ENCODE data around the gene RRAS2.

RRAS2 gene

DNA sequence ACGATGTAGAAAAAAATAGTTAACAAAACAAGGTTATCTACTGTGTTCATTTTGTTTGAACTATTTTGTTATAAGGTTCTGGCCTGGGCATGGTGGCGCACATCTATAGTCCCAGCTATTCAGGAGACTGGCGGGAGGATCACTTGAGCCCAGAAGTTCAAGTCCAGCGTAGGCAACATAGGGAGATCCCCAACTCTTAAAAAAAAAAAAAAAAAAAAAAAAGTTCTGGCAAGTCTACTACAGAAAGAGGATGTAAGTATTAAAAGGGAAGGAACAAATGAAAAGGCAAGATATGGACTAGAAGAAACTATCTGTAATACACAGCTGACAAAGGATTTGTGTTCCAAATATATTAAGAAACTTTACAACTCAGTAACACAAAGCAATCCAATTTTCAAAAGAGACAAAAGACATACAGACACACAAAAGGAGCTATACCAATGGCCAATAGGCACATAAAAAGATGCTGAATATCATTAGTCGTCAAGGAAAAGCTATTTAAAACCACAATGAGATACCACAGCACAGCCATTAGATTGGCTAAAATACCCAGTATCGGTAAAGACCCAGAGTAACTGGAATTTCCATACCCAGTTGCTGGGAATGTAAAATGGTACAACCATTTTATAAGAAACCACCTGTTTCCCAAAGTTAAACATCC lies 27.4 kb downstream of the RRAS2 start:
- no peak overlapping the region for H3K9ac ChIP-seq (ENCODE audit: low read depth, low read length, poor library complexity)
- H3K23ac ChIP-seq (ENCODE audit: low read depth, low read length, poor library complexity) = no peak overlapping the region
- no CpG with 5 or more reads among the region's 6 CpGs for WGBS, 2 donors (ENCODE audit: extremely low coverage in 2 of 2, insufficient read length in 2 of 2, insufficient replicate concordance in 1 of 2)
- peaks cover 0 to 4% of the 10 kb centered on the region in 2 donors for H3K9me3 ChIP-seq (replicated peaks in 1 of 2; ENCODE audit: control insufficient read depth in 2 of 2, insufficient read depth in 1 of 2, low read depth in 1 of 2, low read length in 2 of 2)
- no peak overlapping the region for H2BK120ac ChIP-seq (ENCODE audit: low read depth, low read length)
- no peak overlapping the region for H2BK15ac ChIP-seq (ENCODE audit: low read length)
- peaks cover 1% of the 10 kb centered on the region for H3K79me1 ChIP-seq (ENCODE audit: low read depth, low read length)
- H2BK5ac ChIP-seq (ENCODE audit: low read length) = no peak overlapping the region
- H3K4me3 ChIP-seq (ENCODE audit: low read length in 2 of 2) = no peak overlapping the region
- H3K14ac ChIP-seq (ENCODE audit: low read length) = no peak overlapping the region
- H3K4ac ChIP-seq (ENCODE audit: low read length) = no peak overlapping the region
- H4K8ac ChIP-seq (ENCODE audit: low read depth, low read length) = no peak overlapping the region
- H3K4me2 ChIP-seq (ENCODE audit: insufficient read depth, low read length, poor library complexity, severe bottlenecking) = no peak overlapping the region
- H2AK5ac ChIP-seq (ENCODE audit: low read depth, low read length) = no peak overlapping the region
- no peaks in the 10 kb centered on the region for H3K27me3 ChIP-seq (ENCODE audit: control insufficient read depth in 3 of 3, insufficient read depth in 3 of 3, low read depth in 1 of 3, low read length in 3 of 3)
- H3K4me1 ChIP-seq (ENCODE audit: control insufficient read depth in 2 of 2, insufficient read depth in 1 of 2, low read depth in 1 of 2, low read length in 2 of 2) = peaks cover 0 to 3% of the 10 kb centered on the region in 2 donors
- no peak overlapping the region for H3K27ac ChIP-seq (replicated peaks; ENCODE audit: low read length)
- H4K91ac ChIP-seq (ENCODE audit: low read depth, low read length, poor library complexity) = no peak overlapping the region
- DNase-seq (ENCODE audit: low spot score) = no peak
- no peak overlapping the region for H3K18ac ChIP-seq (ENCODE audit: low read length)
- H2BK12ac ChIP-seq (ENCODE audit: low read length) = no peak overlapping the region
- no peak overlapping the region for H2AFZ ChIP-seq (ENCODE audit: low read length)
- no peaks in the 10 kb centered on the region for H3K36me3 ChIP-seq (replicated peaks in 1 of 2; ENCODE audit: control insufficient read depth in 2 of 2, insufficient read depth in 2 of 2, low read length in 2 of 2)

DNA sequence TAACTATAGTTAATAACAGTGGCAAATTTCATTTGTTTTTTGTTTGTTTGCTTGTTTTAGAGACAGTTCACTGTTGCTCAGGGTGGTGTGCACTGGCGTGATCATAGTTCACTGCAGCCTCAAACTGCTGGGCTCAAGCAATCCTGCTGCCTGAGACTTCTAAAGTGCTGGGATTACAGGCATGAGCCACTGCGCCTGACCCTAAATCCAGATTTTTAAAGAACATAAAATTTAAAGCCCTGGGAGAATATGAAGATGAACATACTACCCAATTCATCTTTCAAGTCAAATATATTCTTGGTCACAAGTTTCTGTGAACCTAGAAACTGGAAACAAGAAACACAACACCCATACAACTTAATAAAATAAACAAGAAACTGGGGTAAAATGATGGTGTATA lies 28.1 kb downstream of the RRAS2 start:
- Histone ChIP-seq H2BK5ac (ENCODE audit: low read length) (no peak overlapping the region), H3K14ac (ENCODE audit: low read length) (no peak overlapping the region), H3K18ac (ENCODE audit: low read length) (no peak overlapping the region), H3K79me1 (ENCODE audit: low read depth, low read length) (peaks cover 1% of the 10 kb centered on the region), H3K23ac (ENCODE audit: low read depth, low read length, poor library complexity) (no peak overlapping the region), H3K27ac (replicated peaks; ENCODE audit: low read length) (no peak overlapping the region), H2AK5ac (ENCODE audit: low read depth, low read length) (no peak overlapping the region), H3K9me3 (replicated peaks in 1 of 2; ENCODE audit: control insufficient read depth in 2 of 2, insufficient read depth in 1 of 2, low read depth in 1 of 2, low read length in 2 of 2) (peaks cover 0 to under 1% of the 10 kb centered on the region in 2 donors), H4K91ac (ENCODE audit: low read depth, low read length, poor library complexity) (no peak overlapping the region), H3K4ac (ENCODE audit: low read length) (no peak overlapping the region), H3K4me3 (ENCODE audit: low read length in 2 of 2) (no peak overlapping the region), H3K36me3 (replicated peaks in 1 of 2; ENCODE audit: control insufficient read depth in 2 of 2, insufficient read depth in 2 of 2, low read length in 2 of 2) (no peaks in the 10 kb centered on the region), H2BK15ac (ENCODE audit: low read length) (no peak overlapping the region), H3K4me2 (ENCODE audit: insufficient read depth, low read length, poor library complexity, severe bottlenecking) (no peak overlapping the region), H2AFZ (ENCODE audit: low read length) (no peak overlapping the region), H3K27me3 (ENCODE audit: control insufficient read depth in 3 of 3, insufficient read depth in 3 of 3, low read depth in 1 of 3, low read length in 3 of 3) (no peaks in the 10 kb centered on the region), H3K4me1 (ENCODE audit: control insufficient read depth in 2 of 2, insufficient read depth in 1 of 2, low read depth in 1 of 2, low read length in 2 of 2) (peaks cover 0 to 2% of the 10 kb centered on the region in 2 donors), H4K8ac (ENCODE audit: low read depth, low read length) (no peak overlapping the region), H2BK120ac (ENCODE audit: low read depth, low read length) (no peak overlapping the region), H3K9ac (ENCODE audit: low read depth, low read length, poor library complexity) (no peak overlapping the region), H2BK12ac (ENCODE audit: low read length) (no peak overlapping the region)
- no CpG with 5 or more reads among the region's 2 CpGs for WGBS, 2 donors (ENCODE audit: extremely low coverage in 2 of 2, insufficient read length in 2 of 2, insufficient replicate concordance in 1 of 2)
- no peak for DNase-seq (ENCODE audit: low spot score)

DNA sequence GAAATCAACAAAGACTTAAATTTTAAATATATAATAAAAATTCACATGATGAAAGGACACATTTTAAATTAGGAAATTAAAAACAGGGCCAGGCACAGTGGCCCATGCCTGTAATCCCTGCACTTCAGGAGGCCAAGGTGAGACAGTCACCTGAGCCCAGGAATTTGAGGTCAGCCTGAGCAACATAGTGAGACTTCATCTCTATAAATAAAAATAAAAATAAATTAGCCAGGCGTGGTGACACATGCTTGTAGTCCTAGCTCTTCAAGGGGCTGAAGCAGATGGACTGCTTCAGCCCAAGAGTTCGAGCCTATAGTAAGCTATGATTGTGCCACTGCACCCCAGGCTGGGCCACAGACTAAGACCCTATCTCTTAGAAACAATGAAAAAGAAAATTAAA lies 29.3 kb downstream of the RRAS2 start:
- Histone ChIP-seq H2BK120ac (ENCODE audit: low read depth, low read length) (no peak overlapping the region), H4K91ac (ENCODE audit: low read depth, low read length, poor library complexity) (no peak overlapping the region), H2AK5ac (ENCODE audit: low read depth, low read length) (no peak overlapping the region), H2BK12ac (ENCODE audit: low read length) (no peak overlapping the region), H3K9me3 (replicated peaks in 1 of 2; ENCODE audit: control insufficient read depth in 2 of 2, insufficient read depth in 1 of 2, low read depth in 1 of 2, low read length in 2 of 2) (no peaks in the 10 kb centered on the region), H3K9ac (ENCODE audit: low read depth, low read length, poor library complexity) (no peak overlapping the region), H3K27me3 (ENCODE audit: control insufficient read depth in 3 of 3, insufficient read depth in 3 of 3, low read depth in 1 of 3, low read length in 3 of 3) (no peaks in the 10 kb centered on the region), H3K14ac (ENCODE audit: low read length) (no peak overlapping the region), H3K27ac (replicated peaks; ENCODE audit: low read length) (no peak overlapping the region), H2BK15ac (ENCODE audit: low read length) (no peak overlapping the region), H2AFZ (ENCODE audit: low read length) (no peak overlapping the region), H2BK5ac (ENCODE audit: low read length) (no peak overlapping the region), H3K36me3 (replicated peaks in 1 of 2; ENCODE audit: control insufficient read depth in 2 of 2, insufficient read depth in 2 of 2, low read length in 2 of 2) (no peaks in the 10 kb centered on the region), H4K8ac (ENCODE audit: low read depth, low read length) (no peak overlapping the region), H3K4ac (ENCODE audit: low read length) (no peak overlapping the region), H3K18ac (ENCODE audit: low read length) (no peak overlapping the region), H3K4me2 (ENCODE audit: insufficient read depth, low read length, poor library complexity, severe bottlenecking) (no peak overlapping the region), H3K79me1 (ENCODE audit: low read depth, low read length) (peaks cover 1% of the 10 kb centered on the region), H3K4me1 (ENCODE audit: control insufficient read depth in 2 of 2, insufficient read depth in 1 of 2, low read depth in 1 of 2, low read length in 2 of 2) (no peaks in the 10 kb centered on the region), H3K4me3 (ENCODE audit: low read length in 2 of 2) (no peak overlapping the region), H3K23ac (ENCODE audit: low read depth, low read length, poor library complexity) (no peak overlapping the region)
- no peak for DNase-seq (ENCODE audit: low spot score)
- WGBS, 2 donors (ENCODE audit: extremely low coverage in 2 of 2, insufficient read length in 2 of 2, insufficient replicate concordance in 1 of 2) = no CpG with 5 or more reads among the region's 2 CpGs

DNA sequence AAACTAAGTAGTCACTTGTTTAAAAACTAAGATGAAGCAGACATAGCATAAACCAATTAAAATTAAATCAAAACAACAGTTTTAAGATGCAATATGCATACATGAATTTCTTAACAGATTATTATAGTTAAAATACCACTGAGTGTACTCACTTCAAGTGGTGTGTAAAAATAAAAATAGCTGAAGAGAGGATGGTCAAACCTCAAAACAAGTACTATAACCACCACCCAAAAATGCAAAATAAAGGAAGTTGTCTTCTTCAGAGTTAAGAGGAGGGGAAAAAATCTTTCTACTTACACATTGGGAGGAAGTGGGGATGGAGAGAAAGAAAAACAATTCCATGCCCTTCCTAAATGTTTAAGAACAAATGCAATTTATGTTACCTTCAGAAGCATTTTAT lies 31.9 kb downstream of the RRAS2 start:
- H3K18ac ChIP-seq (ENCODE audit: low read length) = no peak overlapping the region
- H3K23ac ChIP-seq (ENCODE audit: low read depth, low read length, poor library complexity) = no peak overlapping the region
- no peak for DNase-seq (ENCODE audit: low spot score)
- H3K4ac ChIP-seq (ENCODE audit: low read length) = no peak overlapping the region
- H4K91ac ChIP-seq (ENCODE audit: low read depth, low read length, poor library complexity) = no peak overlapping the region
- H3K79me1 ChIP-seq (ENCODE audit: low read depth, low read length) = peaks cover 3% of the 10 kb centered on the region
- H3K9ac ChIP-seq (ENCODE audit: low read depth, low read length, poor library complexity) = no peak overlapping the region
- H3K27ac ChIP-seq (replicated peaks; ENCODE audit: low read length) = no peak overlapping the region
- no peaks in the 10 kb centered on the region for H3K27me3 ChIP-seq (ENCODE audit: control insufficient read depth in 3 of 3, insufficient read depth in 3 of 3, low read depth in 1 of 3, low read length in 3 of 3)
- no peak overlapping the region for H2AK5ac ChIP-seq (ENCODE audit: low read depth, low read length)
- H2BK12ac ChIP-seq (ENCODE audit: low read length) = no peak overlapping the region
- H3K4me2 ChIP-seq (ENCODE audit: insufficient read depth, low read length, poor library complexity, severe bottlenecking) = no peak overlapping the region
- H3K9me3 ChIP-seq (replicated peaks in 1 of 2; ENCODE audit: control insufficient read depth in 2 of 2, insufficient read depth in 1 of 2, low read depth in 1 of 2, low read length in 2 of 2) = no peaks in the 10 kb centered on the region
- H2AFZ ChIP-seq (ENCODE audit: low read length) = no peak overlapping the region
- no peak overlapping the region for H2BK5ac ChIP-seq (ENCODE audit: low read length)
- H2BK15ac ChIP-seq (ENCODE audit: low read length) = no peak overlapping the region
- no peaks in the 10 kb centered on the region for H3K36me3 ChIP-seq (replicated peaks in 1 of 2; ENCODE audit: control insufficient read depth in 2 of 2, insufficient read depth in 2 of 2, low read length in 2 of 2)
- no peak overlapping the region for H2BK120ac ChIP-seq (ENCODE audit: low read depth, low read length)
- no peak overlapping the region for H3K4me3 ChIP-seq (ENCODE audit: low read length in 2 of 2)
- no peaks in the 10 kb centered on the region for H3K4me1 ChIP-seq (ENCODE audit: control insufficient read depth in 2 of 2, insufficient read depth in 1 of 2, low read depth in 1 of 2, low read length in 2 of 2)
- H4K8ac ChIP-seq (ENCODE audit: low read depth, low read length) = no peak overlapping the region
- no peak overlapping the region for H3K14ac ChIP-seq (ENCODE audit: low read length)

Data from neuronal stem cell (in vitro differentiated cells).